ENCODE data around the gene PDZD4.
A peak's percentile ranks its signal among the peaks of the same experiment; 100 is the strongest.

PDZD4 gene

GRCh38 chrX:153769865-153770600, 60.3 kb downstream of the PDZD4 start:
- DNase-seq, result no peak

- no peak for DNase-seq
These were observed 61.0 kb downstream of the PDZD4 start for GRCh38 chrX:153769158-153769864.

- DNase-seq, result no peak
These were observed 61.8 kb downstream of the PDZD4 start for GRCh38 chrX:153768311-153769157.

GRCh38 chrX:153767674-153768055, 62.7 kb downstream of the PDZD4 start:
- DNase-seq, result no peak

GRCh38 chrX:153766871-153767673, 63.3 kb downstream of the PDZD4 start:
- no peak for DNase-seq

- DNase-seq, result peak in 1 of 2 experiments; percentile 8
These were observed 64.1 kb downstream of the PDZD4 start for GRCh38 chrX:153766098-153766817.

DNA sequence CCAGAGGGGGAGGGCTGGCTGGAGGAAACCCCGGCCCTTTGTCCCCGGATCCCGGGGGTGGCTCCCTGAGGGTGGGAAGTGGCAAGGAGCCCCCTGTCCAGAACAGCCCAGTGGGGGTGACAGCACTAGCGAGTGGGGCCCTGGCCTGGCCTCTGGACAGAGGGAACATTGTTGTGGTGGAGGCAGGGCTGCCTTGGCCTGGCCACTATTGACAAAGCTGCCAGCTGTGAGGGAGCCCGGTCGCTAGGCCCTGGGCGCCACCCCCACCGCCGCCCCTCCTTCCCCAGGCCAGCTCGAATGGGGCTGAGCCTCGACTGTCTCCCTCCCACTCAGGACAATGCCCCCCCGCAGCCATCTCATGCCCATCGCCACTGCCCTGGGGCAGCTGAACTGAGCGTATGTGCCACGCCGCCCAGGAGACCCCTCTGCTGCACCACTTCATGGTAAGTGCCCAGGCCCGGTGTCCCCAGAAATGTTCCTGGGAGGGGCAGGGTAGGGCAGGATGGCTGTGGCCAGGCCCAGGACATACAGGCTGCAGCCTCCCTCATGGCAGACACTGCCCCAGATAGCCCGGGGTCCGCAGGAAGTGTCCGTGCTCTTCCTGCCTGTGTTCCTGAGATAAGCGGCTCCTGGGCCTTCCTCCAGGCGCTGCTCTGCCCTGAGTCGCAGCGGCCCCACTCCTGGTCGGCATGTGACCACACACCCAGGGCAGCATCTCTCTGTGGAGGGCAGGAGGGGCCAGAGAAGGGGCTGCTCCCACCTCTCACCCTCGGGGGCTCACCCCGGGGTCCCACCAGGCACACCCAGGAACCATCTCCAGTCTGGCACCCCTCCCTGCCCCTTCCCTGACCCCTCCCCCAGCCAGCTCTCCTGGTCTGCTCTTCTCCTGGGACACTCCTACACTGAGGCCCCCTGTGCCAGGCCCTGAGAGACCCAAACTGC, 64.9 kb downstream of the PDZD4 start:
- no peak for DNase-seq

DNA sequence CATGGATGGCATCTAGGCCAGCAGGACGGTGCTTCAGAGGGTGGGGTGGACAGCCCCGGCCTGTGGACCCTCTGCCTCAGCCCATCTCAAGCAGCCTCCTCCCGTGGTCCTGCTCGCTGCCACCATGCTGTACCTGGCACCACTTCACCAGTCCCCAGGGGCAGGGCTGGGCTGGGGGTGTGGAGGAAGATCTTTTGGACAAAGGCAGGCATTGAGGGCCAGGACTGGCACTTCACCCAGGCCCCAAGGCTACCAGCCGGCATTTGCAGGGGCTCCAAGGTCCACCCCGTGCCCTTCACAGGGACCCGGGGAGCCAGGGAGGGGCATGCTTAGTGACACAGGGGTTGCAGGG, 65.6 kb downstream of the PDZD4 start:
- DNase-seq, result no peak

- peak; percentile 66 to 71 for DNase-seq
These were observed 66.2 kb downstream of the PDZD4 start, which contains the start of gene PLXNB3 for GRCh38 chrX:153763989-153764755. Gene PLXNB3, plus strand, starts transcription at chrX:153764249. Its CDS starts 1,287 bp downstream, at chrX:153765536.

DNA sequence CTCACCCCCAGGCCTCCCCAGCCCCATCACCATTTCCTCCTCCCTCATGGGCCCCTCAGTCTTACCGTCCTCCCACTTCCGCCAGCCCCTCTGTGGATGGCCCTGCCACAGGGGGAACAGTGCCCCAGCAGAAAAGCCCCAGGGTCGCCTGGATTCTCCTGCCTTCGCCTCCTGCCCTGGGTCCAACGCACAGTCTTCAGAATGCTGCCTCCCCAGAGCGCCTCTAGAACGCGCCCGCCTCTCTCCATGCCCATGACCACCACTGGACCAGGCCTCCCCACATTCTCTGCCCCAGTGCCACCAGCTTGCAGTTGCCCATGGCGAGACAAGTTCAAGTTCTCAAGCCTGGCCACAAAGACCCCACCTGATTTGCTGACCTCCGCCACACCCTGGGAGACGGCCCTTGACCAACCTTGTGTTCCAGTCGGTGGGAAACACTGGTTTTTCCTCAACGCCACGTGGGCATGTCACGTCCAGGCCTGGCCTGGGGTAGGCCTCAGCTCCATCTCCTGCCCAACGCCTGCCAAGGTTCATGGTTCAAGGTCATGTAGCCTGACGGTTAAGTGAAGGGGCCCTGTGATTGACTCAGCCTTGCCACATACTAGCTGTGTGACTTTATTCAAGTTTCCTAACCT, 66.9 kb downstream of the PDZD4 start:
- no peak for DNase-seq

DNA sequence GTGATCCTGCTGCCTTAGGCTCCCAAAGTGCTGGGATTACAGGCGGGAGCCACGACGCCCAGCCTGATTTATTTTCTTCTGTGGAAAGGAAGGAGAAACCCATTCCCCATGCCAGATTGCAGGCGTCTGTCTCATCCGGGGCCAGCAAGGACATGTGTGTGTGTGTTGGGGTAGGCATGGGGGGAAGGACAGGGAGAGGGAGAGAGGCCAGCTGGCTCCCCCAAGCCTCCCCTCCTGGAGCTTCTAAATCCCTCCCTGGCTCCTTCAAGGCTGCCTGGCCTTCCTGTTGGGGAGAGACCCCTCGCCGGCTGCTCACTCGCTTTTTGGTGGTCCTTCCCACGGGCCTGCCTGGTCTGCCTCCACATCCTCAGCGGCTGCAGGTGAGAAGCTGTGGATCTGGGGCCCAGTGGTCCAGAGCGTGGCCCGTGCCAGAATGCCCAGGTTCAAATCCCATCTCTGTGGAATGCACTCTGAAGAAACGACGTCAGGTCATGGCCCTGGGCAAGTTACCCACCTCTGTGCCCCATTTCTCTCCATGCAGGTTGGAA, 67.6 kb downstream of the PDZD4 start:
- no peak for DNase-seq

GRCh38 chrX:153761863-153762262, 68.5 kb downstream of the PDZD4 start:
- no peak for DNase-seq

DNA sequence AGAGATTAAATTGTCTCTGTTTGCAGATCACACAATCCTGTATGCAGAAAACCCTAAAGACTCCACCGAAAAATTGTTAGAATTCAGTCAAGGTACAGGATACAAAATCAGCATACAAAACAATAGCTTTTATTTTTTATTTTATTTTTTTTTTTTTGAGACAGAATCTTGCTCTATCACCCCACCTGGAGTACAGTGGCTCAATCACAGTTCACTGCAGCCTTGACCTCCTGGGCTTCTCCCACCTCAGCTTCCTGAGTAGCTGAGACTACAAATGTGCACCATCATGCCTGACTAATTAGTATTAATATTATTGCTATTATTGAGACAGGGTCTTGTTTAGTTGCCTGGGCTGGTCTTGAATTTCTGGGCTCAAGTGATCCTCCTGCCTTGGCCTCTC, 75.2 kb downstream of the PDZD4 start:
- no peak for DNase-seq
